ENCODE results near the gene PPP1R10.
A peak's percentile ranks its signal among the peaks of the same experiment; 100 is the strongest.

Gene PPP1R10

GRCh38 chr6:30626484-30627366 is 9.7 kb upstream of the PPP1R10 start, which contains the start of gene ATAT1:
ATAT1 (plus strand) TSS chr6:30626874.
- TF ChIP-seq EZH2phosphoT487 (IDR thresholded peaks at IDR 0.05; ENCODE audit: low read length): no peak
- peak; percentile 42 for TF ChIP-seq CTCF (IDR thresholded peaks at IDR 0.05; ENCODE audit: low read length)
- H3K36me3 ChIP-seq (replicated peaks; ENCODE audit: insufficient read depth, low read length): no peaks in the 10 kb centered on the region; the same call in 1 of the 2 replicates
- H3K4me1 ChIP-seq (ENCODE audit: low read length): peaks cover 12% of the 10 kb centered on the region; the same call in 1 of the 2 replicates

GRCh38 chr6:30625511-30625910 is 8.5 kb upstream of the PPP1R10 start:
- no peaks in the 10 kb centered on the region for H3K27me3 ChIP-seq (replicated peaks; ENCODE audit: insufficient read depth, low read length)
- peaks cover 6% of the 10 kb centered on the region; the same call in 1 of the 2 replicates for H3K79me2 ChIP-seq (ENCODE audit: low read length)
- no peak overlapping the region for H2AFZ ChIP-seq (ENCODE audit: low read length)
- peaks cover 21% of the 10 kb centered on the region; the same call in 1 of the 2 replicates for H3F3A ChIP-seq (ENCODE audit: insufficient read depth, low read length)
- no peak overlapping the region; the same call in 1 of the 2 replicates for H3K27ac ChIP-seq (ENCODE audit: low read length)
- no peak overlapping the region for H3K9ac ChIP-seq (ENCODE audit: low read length)
- TF ChIP-seq EZH2 (optimal IDR thresholded peaks at IDR 0.05; ENCODE audit: low read depth, low read length) (no peak), CTCF (IDR thresholded peaks at IDR 0.05; ENCODE audit: low read length) (no peak)
- no peaks in the 10 kb centered on the region for H4K20me1 ChIP-seq (ENCODE audit: insufficient read depth, low read length)
- peaks cover 12% of the 10 kb centered on the region; the same call in 1 of the 2 replicates for H3K4me1 ChIP-seq (ENCODE audit: low read length)
- no peaks in the 10 kb centered on the region; the same call in 1 of the 2 replicates for H3K36me3 ChIP-seq (replicated peaks; ENCODE audit: insufficient read depth, low read length)
- H3K9me2 ChIP-seq (replicated peaks; ENCODE audit: insufficient read depth, low read length): no peaks in the 10 kb centered on the region
- H3K4me3 ChIP-seq (ENCODE audit: low read length): no peak overlapping the region
- H3K9me3 ChIP-seq (replicated peaks; ENCODE audit: insufficient read depth, low read length): no peaks in the 10 kb centered on the region
- DNase-seq: no peak
- no peak overlapping the region for H3K4me2 ChIP-seq (ENCODE audit: low read depth, low read length)

More at GRCh38 chr6:30626484-30627366, 9.7 kb upstream of the PPP1R10 start, which contains the start of gene ATAT1:
- peaks cover 2% of the 10 kb centered on the region; the same call in 1 of the 2 replicates for H3K79me2 ChIP-seq (ENCODE audit: low read length)
- H3K9ac ChIP-seq (ENCODE audit: low read length): peak within 1 kb of the TSS; percentile 71
- H3K27me3 ChIP-seq (replicated peaks; ENCODE audit: insufficient read depth, low read length): no peaks in the 10 kb centered on the region
- H3K9me3 ChIP-seq (replicated peaks; ENCODE audit: insufficient read depth, low read length): no peaks in the 10 kb centered on the region
- peak within 1 kb of the TSS; percentile 81 for H2AFZ ChIP-seq (ENCODE audit: low read length)
- peak; percentile 81 for DNase-seq
- peaks cover 21% of the 10 kb centered on the region; the same call in 1 of the 2 replicates for H3F3A ChIP-seq (ENCODE audit: insufficient read depth, low read length)
- peak within 1 kb of the TSS; percentile 94 for H3K4me2 ChIP-seq (ENCODE audit: low read depth, low read length)
- peak within 1 kb of the TSS; percentile 34; the same call in 1 of the 2 replicates for H3K27ac ChIP-seq (ENCODE audit: low read length)
- H4K20me1 ChIP-seq (ENCODE audit: insufficient read depth, low read length): no peaks in the 10 kb centered on the region
- peak within 1 kb of the TSS; percentile 71 for H3K4me3 ChIP-seq (ENCODE audit: low read length)
- no peaks in the 10 kb centered on the region for H3K9me2 ChIP-seq (replicated peaks; ENCODE audit: insufficient read depth, low read length)

DNA sequence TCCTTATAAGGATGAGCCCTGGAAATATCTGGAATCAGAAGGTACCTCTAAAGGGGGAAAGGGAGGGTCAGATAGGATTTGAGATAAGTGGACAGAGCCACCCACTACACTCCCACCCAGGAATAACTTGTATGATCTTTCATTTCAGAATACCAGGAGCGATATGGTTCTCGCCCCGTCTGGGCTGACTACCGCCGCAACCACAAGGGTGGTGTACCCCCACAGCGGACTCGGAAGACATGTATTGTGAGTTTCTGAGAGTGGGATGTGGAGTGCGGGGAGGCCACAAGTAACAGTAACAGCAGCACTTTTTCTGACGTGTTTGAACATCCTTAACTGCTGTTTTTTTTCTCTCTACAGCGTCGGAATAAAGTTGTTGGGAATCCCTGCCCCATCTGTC is 2.5 kb upstream of the PPP1R10 start:
- Histone ChIP-seq H4K20me1 (ENCODE audit: insufficient read depth, low read length) (no peaks in the 10 kb centered on the region; the same call in 1 of the 2 replicates), H3K27me3 (replicated peaks; ENCODE audit: insufficient read depth, low read length) (no peaks in the 10 kb centered on the region), H3K27ac (ENCODE audit: low read length) (no peak overlapping the region), H3F3A (ENCODE audit: insufficient read depth, low read length) (peaks cover 26% of the 10 kb centered on the region), H3K79me2 (ENCODE audit: low read length) (peaks cover 45% of the 10 kb centered on the region), H3K36me3 (replicated peaks; ENCODE audit: insufficient read depth, low read length) (peaks cover 10% of the 10 kb centered on the region), H3K9ac (ENCODE audit: low read length) (no peak overlapping the region), H3K4me2 (ENCODE audit: low read depth, low read length) (no peak overlapping the region), H3K9me2 (replicated peaks; ENCODE audit: insufficient read depth, low read length) (no peaks in the 10 kb centered on the region), H3K4me3 (ENCODE audit: low read length) (no peak overlapping the region), H3K9me3 (replicated peaks; ENCODE audit: insufficient read depth, low read length) (no peaks in the 10 kb centered on the region), H2AFZ (ENCODE audit: low read length) (no peak overlapping the region), H3K4me1 (ENCODE audit: low read length) (peaks cover 1% of the 10 kb centered on the region; the same call in 1 of the 2 replicates)
- no peak for DNase-seq
- TF ChIP-seq CTCF (IDR thresholded peaks at IDR 0.05; ENCODE audit: low read length): no peak
- TF ChIP-seq EZH2phosphoT487 (IDR thresholded peaks at IDR 0.05; ENCODE audit: low read length): no peak
- no peak for TF ChIP-seq EZH2 (optimal IDR thresholded peaks at IDR 0.05; ENCODE audit: low read depth, low read length)
